Fibroblast of villous mesenchyme (primary cell): ENCODE data around the gene SULF2. TPM values are rescaled to one million over a fixed set of nuclear protein-coding genes. Genes with fewer than 3 reads are reported as not detected.
"Not testable (repeated sequence)": the region's sequence is repeated elsewhere in the genome, so short reads cannot be mapped to it uniquely, and the experiment has no call there.

ENCODE experiments used
- DNase-seq: peaks from one replicate; pipeline ENCODE4 v3.0.0-alpha.2; 2010; ENCODE audit warnings: low read depth
- H3K4me3 ChIP-seq: 2 replicates; pipeline ENCODE4 v1.5.1; 2011; ENCODE audit warnings: low read depth, mild to moderate bottlenecking, low read length
- CTCF ChIP-seq: IDR thresholded peaks from 2 replicates; pipeline ENCODE4 v1.5.1; 2012; ENCODE audit warnings: low read depth, mild to moderate bottlenecking, low read length; ENCODE audit not compliant: insufficient read depth
- total RNA-seq: library from RNA; depleted of rRNA; stranded (reverse); fragments of >200 nt; gene quantifications from 2 replicates; pipeline ENCODE4 v1.2.3, GENCODE V29; 2012

SULF2 gene
- total RNA-seq, 1 donor, result 3.5 TPM

GRCh38 chr20:47795214-47795907, 10.1 kb upstream of the SULF2 start:
- H3K4me3 ChIP-seq, result no peak overlapping the region
- no peak for DNase-seq
- TF ChIP-seq CTCF, result no peak

GRCh38 chr20:47794264-47794663, 9.0 kb upstream of the SULF2 start:
- not testable (repeated sequence) for DNase-seq, H3K4me3 ChIP-seq

GRCh38 chr20:47792021-47792618, 6.8 kb upstream of the SULF2 start:
- H3K4me3 ChIP-seq, result peak overlapping the region; percentile 41
- TF ChIP-seq CTCF, result no peak
- DNase-seq, result peak; percentile 98

- H3K4me3 ChIP-seq, result no peak overlapping the region
- DNase-seq, result no peak
- TF ChIP-seq CTCF, result no peak
These were observed 5.9 kb upstream of the SULF2 start for GRCh38 chr20:47791084-47791599.

- H3K4me3 ChIP-seq, result no peak overlapping the region
- no peak for TF ChIP-seq CTCF
These were observed 5.3 kb upstream of the SULF2 start for GRCh38 chr20:47790580-47790965.

GRCh38 chr20:47789764-47790579, 4.7 kb upstream of the SULF2 start:
- peak; percentile 98 for DNase-seq
- no peak overlapping the region for H3K4me3 ChIP-seq
- no peak for TF ChIP-seq CTCF

More at GRCh38 chr20:47790580-47790965, 5.3 kb upstream of the SULF2 start:
- DNase-seq, result no peak
